ENCODE data around the gene FUT8.

The FUT8 gene

DNA sequence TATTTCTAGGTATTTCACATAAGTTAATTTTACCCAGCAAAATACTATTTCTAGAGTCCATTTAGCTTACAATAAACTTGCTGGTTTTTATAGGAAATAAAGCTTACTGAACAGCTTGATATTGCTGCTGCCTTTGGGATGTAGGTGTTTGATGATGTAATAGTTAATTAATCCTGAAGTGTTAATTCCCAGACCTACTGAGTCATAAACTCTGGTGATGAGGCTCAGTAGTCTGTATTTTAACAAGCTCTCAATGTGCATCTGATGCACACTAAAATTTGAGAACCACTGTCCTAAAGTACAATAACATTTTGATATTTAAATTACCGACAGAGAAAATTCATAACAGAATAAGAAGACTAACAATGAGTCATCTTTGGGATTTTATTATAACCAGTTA is 168.4 kb downstream of the FUT8 start:
- DNase-seq (ENCODE audit: low read depth): no peak
- TF ChIP-seq, protein P1, sequence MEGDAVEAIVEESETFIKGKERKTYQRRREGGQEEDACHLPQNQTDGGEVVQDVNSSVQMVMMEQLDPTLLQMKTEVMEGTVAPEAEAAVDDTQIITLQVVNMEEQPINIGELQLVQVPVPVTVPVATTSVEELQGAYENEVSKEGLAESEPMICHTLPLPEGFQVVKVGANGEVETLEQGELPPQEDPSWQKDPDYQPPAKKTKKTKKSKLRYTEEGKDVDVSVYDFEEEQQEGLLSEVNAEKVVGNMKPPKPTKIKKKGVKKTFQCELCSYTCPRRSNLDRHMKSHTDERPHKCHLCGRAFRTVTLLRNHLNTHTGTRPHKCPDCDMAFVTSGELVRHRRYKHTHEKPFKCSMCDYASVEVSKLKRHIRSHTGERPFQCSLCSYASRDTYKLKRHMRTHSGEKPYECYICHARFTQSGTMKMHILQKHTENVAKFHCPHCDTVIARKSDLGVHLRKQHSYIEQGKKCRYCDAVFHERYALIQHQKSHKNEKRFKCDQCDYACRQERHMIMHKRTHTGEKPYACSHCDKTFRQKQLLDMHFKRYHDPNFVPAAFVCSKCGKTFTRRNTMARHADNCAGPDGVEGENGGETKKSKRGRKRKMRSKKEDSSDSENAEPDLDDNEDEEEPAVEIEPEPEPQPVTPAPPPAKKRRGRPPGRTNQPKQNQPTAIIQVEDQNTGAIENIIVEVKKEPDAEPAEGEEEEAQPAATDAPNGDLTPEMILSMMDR (IDR thresholded peaks at IDR 0.05; ENCODE audit: control insufficient read depth, insufficient read depth, low read depth, low read length, missing control alignments): no peak

DNA sequence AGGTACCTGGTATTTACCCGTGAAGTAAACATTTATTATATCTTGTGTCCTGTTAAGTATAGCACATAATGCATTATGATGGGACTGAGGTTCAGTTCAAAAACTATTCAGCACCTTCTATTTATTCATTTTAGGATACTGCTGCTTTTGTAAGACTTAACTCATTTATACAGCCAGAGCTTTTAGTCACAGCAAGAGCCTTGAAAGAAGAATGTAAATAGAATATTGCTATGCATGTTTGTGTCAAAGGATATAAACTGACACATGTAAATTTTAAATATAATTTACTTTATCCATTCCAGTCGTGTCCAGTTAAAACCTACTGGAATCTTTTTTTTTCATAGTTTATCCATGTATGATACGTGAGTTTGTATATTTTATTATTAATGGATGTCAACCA is 168.8 kb downstream of the FUT8 start:
- DNase-seq (ENCODE audit: low read depth): no peak
- no peak overlapping the region for H3K4me3 ChIP-seq (ENCODE audit: control insufficient read depth, low read depth, low read length)
- TF ChIP-seq, protein P1 (IDR thresholded peaks at IDR 0.05; ENCODE audit: control insufficient read depth, insufficient read depth, low read depth, low read length, missing control alignments): no peak

More for the DNA sequence above, 168.4 kb downstream of the FUT8 start:
- H3K4me3 ChIP-seq (ENCODE audit: control insufficient read depth, low read depth, low read length): no peak overlapping the region

DNA sequence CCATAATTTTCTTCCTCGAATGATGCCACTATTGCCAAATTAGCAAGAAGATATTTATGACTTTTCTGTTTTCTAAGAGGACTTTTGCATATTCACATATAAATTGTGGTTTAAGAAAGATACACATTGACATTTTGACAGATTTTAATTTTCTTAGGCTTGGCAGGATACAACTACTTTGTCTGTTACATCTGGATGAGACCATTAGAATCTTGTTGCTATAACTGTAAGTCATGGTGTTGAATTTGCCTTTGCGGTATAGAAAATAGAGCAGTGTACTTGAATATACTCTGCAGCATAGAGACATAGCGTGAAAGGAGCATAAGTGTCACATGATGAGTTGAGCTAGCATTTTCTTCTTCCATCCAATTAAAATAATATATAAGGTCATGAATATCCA is 169.3 kb downstream of the FUT8 start:
- TF ChIP-seq, protein P1 (IDR thresholded peaks at IDR 0.05; ENCODE audit: control insufficient read depth, insufficient read depth, low read depth, low read length, missing control alignments): no peak
- H3K4me3 ChIP-seq (ENCODE audit: control insufficient read depth, low read depth, low read length): no peak overlapping the region
- no peak for DNase-seq (ENCODE audit: low read depth)

DNA sequence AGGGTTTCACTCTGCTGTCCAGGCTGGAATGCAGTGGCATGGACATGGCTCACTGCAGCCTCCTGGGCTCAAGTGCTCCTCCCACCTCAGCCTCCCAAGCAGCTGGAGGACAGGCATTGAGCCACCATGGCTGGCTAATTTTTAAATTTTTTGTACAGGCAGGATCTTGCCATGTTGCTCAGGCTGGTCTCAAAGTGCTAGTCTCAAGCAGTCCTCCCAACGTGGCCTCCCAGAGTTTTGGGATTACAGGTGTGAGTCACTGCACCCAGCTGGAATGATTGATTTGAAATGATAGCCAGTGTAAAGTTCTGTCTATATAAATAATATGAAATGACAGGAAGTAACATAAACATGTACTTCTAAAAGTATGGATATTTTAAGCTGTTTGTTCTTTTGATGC is 172.7 kb downstream of the FUT8 start:
- no peak overlapping the region for H3K4me3 ChIP-seq (ENCODE audit: control insufficient read depth, low read depth, low read length)
- DNase-seq (ENCODE audit: low read depth): no peak
- TF ChIP-seq, protein P1 (IDR thresholded peaks at IDR 0.05; ENCODE audit: control insufficient read depth, insufficient read depth, low read depth, low read length, missing control alignments): no peak

DNA sequence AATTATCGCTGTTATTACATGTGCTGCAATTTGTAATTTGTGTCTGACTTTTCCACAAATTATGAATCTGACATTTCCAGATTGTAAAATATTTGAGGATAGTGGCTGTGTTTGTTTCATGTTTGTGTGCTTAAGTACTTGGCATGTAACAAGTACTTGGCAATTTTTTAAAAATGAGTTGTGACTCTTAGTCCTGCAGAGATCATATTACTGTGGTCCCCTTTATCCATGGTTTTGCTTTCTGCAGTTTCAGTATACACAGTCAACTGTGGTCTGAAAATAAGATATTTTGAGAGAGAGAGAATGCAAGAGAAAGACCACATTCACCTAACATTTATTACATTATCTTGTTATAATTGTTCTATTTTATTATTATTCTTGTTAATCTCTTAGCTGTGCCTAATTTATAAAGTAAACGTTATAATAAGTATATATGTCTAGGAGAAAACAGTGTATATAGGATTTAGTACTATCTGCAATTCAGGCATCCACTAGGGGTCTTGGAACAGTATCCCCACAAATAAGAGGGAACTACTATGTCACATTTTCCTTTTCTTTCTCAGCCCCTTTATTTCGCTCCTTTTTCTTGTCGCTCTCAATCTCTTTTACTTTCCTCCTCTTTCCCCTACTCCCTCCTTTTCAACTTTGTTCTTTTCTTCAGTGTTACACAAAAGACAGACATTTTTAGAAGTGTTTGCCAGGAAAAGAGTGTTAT is 176.1 kb downstream of the FUT8 start:
- TF ChIP-seq, protein P1 (IDR thresholded peaks at IDR 0.05; ENCODE audit: control insufficient read depth, insufficient read depth, low read depth, low read length, missing control alignments): no peak
- no peak for DNase-seq (ENCODE audit: low read depth)
- H3K4me3 ChIP-seq (ENCODE audit: control insufficient read depth, low read depth, low read length): no peak overlapping the region

DNA sequence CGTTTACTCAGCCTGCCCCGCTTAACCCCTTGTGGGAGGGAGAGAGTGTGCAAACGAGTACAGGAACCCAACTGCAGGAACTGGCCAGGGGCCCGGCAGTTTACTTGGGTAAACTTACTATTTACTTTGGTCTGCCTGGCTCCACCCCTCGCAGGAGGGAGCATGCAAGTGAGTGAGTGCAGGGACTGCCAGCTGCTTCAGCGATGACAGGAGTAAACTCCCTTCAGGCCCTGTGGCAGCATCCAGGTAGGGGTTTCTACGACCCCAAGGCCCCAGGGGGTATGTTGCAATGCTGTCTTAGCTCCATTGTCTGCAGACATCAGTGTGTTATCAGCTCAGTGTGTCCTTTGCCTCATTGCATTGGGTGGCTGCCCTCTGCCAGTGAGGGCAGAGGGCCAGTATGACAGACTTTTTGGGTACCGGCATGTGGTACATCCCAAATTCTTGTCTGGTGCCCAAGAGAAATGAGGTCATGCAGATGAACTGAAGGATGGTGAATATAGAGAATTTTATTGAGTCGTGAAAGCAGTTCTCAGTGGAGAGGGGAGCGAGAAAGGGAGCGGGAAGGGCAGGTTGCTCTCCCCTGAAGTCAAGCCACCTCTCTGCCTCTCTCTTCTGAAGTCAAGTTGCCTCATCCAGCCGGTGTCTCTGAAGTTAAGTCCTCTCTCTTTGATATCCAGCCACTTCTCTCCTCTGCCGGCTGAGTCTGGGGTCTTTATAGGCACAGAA is 181.8 kb downstream of the FUT8 start:
- no peak for DNase-seq (ENCODE audit: low read depth)

More for the DNA sequence above, 181.8 kb downstream of the FUT8 start:
- H3K4me3 ChIP-seq (ENCODE audit: control insufficient read depth, low read depth, low read length): no peak overlapping the region
- TF ChIP-seq, protein P1 (IDR thresholded peaks at IDR 0.05; ENCODE audit: control insufficient read depth, insufficient read depth, low read depth, low read length, missing control alignments): no peak
